Measurements from ENCODE around the gene ATXN10. TPM values are rescaled to one million over a fixed set of nuclear protein-coding genes. Genes with fewer than 3 reads are reported as not detected.

The ATXN10 gene
- total RNA-seq, 1 experiment from 2014 or later = 323 TPM

GRCh38 chr22:45731041-45731797 lies 59.6 kb downstream of the ATXN10 start:
- in situ Hi-C loops (cut with HindIII; ENCODE audit: low pct_unique_long_range_greater_than_20kb, low sequenced_read_pairs) = no loop called here
- DNase-seq (ENCODE audit: low read depth) = peak; percentile 57

DNA sequence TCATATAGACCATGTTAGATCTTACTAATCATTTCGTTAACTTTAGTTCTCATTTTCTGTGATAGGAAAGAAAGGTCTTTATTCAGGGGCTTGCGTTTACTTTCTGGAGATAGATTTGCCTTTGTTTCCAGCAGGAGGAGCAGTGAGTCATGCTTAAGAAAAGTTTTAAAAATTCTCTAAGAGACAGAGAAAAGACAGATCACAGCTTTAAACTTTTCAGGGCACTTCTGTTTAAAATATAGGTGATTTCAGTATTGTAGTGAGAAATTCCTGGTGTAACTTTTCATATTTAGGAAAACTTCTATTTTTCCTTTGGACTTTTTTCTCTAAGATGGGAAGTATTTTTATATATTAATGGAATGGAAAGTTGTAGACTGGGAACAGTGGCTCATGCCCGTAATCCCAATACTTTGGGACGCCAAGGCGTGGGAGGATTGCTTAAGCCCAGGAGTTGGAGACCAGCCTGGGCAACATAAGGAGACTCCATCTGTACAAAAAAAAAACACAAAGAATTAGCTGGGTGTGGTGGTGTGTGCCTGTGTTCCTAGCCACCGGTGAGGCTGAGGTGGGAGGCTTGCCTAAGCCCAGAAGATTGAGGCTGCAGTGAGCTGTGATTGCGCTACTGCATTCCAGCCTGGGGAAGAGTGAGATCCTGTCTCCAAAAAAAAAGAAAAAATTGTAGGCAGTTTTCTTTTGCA lies 60.3 kb downstream of the ATXN10 start:
- in situ Hi-C loops (cut with HindIII; ENCODE audit: low pct_unique_long_range_greater_than_20kb, low sequenced_read_pairs) = no loop called here

DNA sequence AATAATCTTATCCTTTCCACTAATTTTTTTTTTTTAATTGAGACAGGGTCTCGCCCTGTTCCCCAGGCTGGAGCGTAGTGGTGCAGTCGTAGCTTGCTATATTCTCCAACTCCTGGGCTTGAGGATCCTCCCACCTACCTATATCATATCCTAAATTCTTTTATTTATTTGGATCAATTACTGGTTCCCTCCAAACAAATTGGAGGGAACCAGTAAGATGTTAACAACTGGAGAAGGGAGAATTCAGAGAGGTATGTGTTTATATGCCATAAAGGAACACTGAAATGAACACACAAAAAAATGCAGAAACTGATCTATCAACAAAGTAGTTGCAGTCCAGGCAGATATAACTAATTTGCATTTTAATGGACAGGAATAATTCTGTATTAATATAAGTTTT lies 63.6 kb downstream of the ATXN10 start:
- DNase-seq (ENCODE audit: low read depth) = no peak
- in situ Hi-C loops (cut with HindIII; ENCODE audit: low pct_unique_long_range_greater_than_20kb, low sequenced_read_pairs) = no loop called here

More for the DNA sequence above, 60.3 kb downstream of the ATXN10 start:
- peak; percentile 60 for DNase-seq (ENCODE audit: low read depth)

DNA sequence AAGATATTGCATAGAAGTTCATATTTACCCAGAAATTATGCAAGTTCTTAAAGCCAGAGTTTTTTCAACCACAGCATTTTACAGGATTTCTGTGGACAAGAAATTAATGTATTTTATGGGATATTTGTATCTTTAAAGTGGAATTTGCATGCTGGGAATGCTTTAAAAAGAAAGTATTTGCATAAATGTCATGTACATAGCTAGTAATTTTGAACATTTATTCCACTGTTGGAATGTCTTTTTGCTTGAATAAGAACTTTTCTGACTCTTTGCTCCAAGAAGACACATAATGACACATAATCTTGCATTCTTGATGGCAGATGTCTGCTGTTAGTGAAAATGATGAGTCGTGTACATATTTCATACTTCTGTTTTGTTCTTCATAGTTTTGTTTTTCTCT lies 66.6 kb downstream of the ATXN10 start:
- no peak for DNase-seq (ENCODE audit: low read depth)
- in situ Hi-C loops (cut with HindIII; ENCODE audit: low pct_unique_long_range_greater_than_20kb, low sequenced_read_pairs) = no loop called here

GRCh38 chr22:45740236-45740635 lies 68.6 kb downstream of the ATXN10 start:
- no peak for DNase-seq (ENCODE audit: low read depth)
- in situ Hi-C loops (cut with HindIII; ENCODE audit: low pct_unique_long_range_greater_than_20kb, low sequenced_read_pairs) = no loop called here

- no peak for DNase-seq (ENCODE audit: low read depth)
- in situ Hi-C loops (cut with HindIII; ENCODE audit: low pct_unique_long_range_greater_than_20kb, low sequenced_read_pairs) = no loop called here
These were observed 71.3 kb downstream of the ATXN10 start for GRCh38 chr22:45742866-45743450.

DNA sequence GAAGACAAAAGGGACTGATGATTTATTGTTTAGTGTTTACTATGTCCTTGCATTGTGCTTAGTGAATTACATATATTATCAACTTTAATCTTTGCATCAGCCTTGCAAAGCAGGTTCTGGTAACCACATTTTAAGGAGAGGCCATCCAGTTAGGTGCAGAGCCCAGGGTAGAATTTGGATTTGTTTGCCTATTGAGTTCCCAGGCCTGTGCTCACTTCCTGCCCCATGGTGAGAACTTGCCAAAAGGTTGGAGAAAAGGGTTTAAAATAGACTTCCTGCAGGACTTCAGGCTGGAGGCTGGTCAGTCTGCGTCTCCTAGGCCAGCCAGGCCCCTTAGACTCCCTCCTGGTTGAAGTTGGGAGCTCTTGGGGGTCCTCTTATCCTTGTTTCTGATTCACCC lies 72.1 kb downstream of the ATXN10 start:
- in situ Hi-C loops (cut with HindIII; ENCODE audit: low pct_unique_long_range_greater_than_20kb, low sequenced_read_pairs) = no loop called here
- DNase-seq (ENCODE audit: low read depth) = no peak

GRCh38 chr22:45744442-45744841 lies 72.8 kb downstream of the ATXN10 start:
- in situ Hi-C loops (cut with HindIII; ENCODE audit: low pct_unique_long_range_greater_than_20kb, low sequenced_read_pairs) = no loop called here
- no peak for DNase-seq (ENCODE audit: low read depth)

- in situ Hi-C loops (cut with HindIII; ENCODE audit: low pct_unique_long_range_greater_than_20kb, low sequenced_read_pairs) = no loop called here
- no peak for DNase-seq (ENCODE audit: low read depth)
These were observed 79.0 kb downstream of the ATXN10 start for GRCh38 chr22:45750626-45751025.

DNA sequence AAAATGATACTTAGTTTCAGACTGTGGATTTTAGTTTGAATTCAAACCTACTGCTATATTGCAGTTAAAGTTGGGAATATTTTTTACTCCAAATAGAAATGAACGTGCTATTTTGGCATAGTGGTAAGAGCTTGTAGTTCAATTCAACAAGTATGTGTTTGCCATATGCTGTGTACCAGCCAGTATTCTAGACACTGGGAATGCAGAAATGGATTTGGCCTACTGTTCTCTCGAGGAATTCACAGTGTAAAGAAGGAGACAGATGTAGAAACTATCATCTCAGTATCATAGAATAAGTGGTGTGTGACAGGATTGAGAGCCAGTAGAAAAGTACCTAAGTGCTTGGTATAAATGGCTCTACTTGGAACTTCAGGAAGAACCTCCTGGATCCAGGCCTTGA lies 80.4 kb downstream of the ATXN10 start:
- in situ Hi-C loops (cut with HindIII; ENCODE audit: low pct_unique_long_range_greater_than_20kb, low sequenced_read_pairs) = no loop called here
- no peak for DNase-seq (ENCODE audit: low read depth)

DNA sequence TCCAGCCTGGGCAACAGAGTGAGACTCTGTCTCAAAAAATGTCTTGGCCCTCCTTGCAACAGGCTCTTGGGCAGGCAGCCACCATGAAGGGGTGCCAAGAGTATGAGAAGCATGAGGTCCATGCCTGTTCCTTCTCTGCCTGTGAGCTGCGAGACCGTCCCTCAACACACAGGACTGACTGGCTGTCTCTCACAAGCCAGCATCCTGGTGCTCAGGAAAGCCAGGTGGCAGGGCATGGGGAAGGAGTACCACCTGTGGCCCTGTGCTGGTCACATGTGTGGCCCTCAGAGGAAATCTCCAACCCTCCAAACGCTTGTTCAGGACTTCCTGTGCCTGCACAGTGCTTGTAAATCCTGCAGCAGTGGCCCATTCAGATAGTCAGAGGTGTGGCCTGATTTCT lies 83.2 kb downstream of the ATXN10 start:
- in situ Hi-C loops (cut with HindIII; ENCODE audit: low pct_unique_long_range_greater_than_20kb, low sequenced_read_pairs) = no loop called here
- DNase-seq (ENCODE audit: low read depth) = no peak

DNA sequence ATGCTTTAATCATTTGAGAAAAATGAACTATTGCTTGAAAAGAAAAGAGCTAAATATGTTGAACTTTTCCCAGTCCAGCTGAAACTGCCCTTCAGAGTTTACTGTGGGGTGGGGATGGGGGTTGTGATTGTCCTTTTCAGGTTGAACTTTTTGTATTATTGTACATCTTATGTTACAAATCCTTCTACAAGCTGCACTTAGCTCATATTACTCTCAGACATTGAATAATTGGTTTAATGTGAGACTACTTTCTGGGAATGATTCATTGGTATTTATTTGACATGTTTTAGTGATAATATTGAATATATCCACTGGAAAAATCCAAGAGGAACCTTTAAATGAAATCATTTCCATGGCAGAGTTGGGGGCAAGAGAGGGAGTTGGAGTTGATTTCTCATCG lies 84.9 kb downstream of the ATXN10 start:
- no peak for DNase-seq (ENCODE audit: low read depth)
- in situ Hi-C loops (cut with HindIII; ENCODE audit: low pct_unique_long_range_greater_than_20kb, low sequenced_read_pairs) = no loop called here

GRCh38 chr22:45757068-45757467 lies 85.4 kb downstream of the ATXN10 start:
- in situ Hi-C loops (cut with HindIII; ENCODE audit: low pct_unique_long_range_greater_than_20kb, low sequenced_read_pairs) = no loop called here
- no peak for DNase-seq (ENCODE audit: low read depth)

DNA sequence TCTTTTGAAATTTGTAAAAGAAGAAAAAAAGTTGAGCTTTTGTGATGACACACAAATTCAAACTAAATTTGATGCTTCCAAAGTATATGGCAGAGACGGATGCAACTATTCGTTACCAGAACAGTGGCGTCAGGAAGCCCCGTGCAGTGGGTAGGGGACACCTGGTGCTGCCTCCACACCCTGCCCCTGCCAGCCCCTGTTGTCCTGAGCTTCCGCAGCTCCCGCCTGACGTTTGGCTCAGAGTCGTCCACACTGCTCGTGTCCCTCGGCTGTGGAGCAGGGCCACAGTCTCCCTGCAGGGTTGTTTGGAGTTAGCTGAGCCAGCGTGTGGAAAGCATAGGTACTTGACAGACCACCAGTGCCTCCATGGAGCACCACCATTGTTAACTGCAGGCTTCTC lies 86.3 kb downstream of the ATXN10 start:
- in situ Hi-C loops (cut with HindIII; ENCODE audit: low pct_unique_long_range_greater_than_20kb, low sequenced_read_pairs) = no loop called here
- no peak for DNase-seq (ENCODE audit: low read depth)

GRCh38 chr22:45758603-45759002 lies 87.0 kb downstream of the ATXN10 start:
- in situ Hi-C loops (cut with HindIII; ENCODE audit: low pct_unique_long_range_greater_than_20kb, low sequenced_read_pairs) = no loop called here
- DNase-seq (ENCODE audit: low read depth) = no peak

DNA sequence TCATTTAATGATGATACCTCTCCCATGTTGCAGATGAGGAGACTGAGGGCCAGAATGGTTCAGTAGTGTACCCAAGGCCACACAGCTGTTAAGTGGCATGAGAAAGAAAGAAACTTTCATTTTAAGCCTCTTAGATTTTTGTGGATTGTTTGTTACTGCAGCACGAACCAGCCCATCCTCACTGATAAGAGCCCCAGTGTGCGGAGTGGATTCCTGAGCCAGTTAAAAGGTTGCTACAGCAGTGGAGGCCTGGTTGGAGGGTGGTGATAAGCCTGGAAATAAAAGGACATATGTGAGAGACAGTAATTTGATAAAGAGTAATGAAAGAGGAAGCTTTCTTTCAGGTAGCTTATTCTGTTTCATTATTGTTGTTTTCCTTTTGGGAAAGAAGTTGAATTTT lies 89.0 kb downstream of the ATXN10 start:
- in situ Hi-C loops (cut with HindIII; ENCODE audit: low pct_unique_long_range_greater_than_20kb, low sequenced_read_pairs) = no loop called here

DNA sequence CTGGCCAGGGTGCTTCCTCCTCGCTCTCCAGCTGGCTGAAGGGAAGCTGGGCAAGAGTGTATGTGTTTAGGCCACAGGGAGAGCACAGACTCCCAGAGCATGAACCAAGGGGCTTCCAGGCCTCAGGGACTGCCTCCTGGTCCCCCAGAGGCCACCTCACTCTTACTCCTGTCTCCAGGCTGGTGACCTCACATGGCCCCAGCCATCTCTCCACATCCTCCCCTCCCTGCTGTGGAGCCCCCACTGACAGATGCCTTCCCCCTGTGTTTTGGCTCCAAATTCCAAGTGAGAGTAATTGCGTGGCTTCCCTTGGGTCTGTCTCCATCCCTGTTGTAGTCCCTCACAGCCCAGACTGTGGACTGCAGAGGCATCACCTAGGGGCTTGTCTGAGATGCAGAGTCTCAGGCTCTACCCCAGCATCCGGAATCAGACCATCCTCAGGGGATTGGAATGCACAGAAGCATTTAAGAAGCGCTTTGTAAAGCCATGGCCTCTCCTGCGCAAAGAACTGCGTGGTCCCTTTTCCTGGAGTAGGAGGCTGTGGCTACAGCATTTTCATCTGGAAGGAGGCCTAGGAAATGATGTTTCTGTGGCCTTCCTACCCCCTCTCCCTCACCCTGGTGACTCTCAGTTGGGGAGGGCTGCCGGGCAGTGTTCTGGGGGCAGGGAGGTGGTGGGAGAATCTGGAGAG lies 91.1 kb downstream of the ATXN10 start:
- in situ Hi-C loops (cut with HindIII; ENCODE audit: low pct_unique_long_range_greater_than_20kb, low sequenced_read_pairs) = no loop called here
- no peak for DNase-seq (ENCODE audit: low read depth)

More for the DNA sequence above, 89.0 kb downstream of the ATXN10 start:
- no peak for DNase-seq (ENCODE audit: low read depth)

DNA sequence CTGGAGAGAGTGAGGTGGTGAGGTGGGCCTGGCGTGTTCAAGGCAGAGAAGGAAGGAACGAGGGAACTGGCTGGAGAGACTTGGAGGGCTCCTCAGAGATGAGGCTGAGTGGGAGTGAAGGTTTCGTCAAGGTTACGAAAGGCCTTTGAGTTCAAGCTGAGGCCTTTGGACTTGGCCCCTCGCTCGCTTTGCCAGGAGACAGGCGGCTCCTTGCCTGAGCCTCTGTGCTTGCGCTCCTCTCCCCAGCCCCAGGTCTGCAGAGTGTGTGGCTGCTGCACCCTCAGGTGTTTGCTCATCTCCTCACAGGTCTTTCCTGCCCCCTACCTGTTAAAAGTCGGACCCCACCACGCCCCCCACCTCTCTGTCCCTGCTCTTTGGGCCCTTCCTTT lies 91.6 kb downstream of the ATXN10 start:
- in situ Hi-C loops (cut with HindIII; ENCODE audit: low pct_unique_long_range_greater_than_20kb, low sequenced_read_pairs) = no loop called here
- DNase-seq (ENCODE audit: low read depth) = no peak

- DNase-seq (ENCODE audit: low read depth) = no peak
- in situ Hi-C loops (cut with HindIII; ENCODE audit: low pct_unique_long_range_greater_than_20kb, low sequenced_read_pairs) = no loop called here
These were observed 96.9 kb downstream of the ATXN10 start for GRCh38 chr22:45768490-45768889.
